Measurements from ENCODE around the gene ACR. TPM values are rescaled to one million over a fixed set of nuclear protein-coding genes. Genes with fewer than 3 reads are reported as not detected.

The ACR gene
- total RNA-seq, 4 donors from 2014 or later: 0.27 to 1.4 TPM; not detected in 2

DNA sequence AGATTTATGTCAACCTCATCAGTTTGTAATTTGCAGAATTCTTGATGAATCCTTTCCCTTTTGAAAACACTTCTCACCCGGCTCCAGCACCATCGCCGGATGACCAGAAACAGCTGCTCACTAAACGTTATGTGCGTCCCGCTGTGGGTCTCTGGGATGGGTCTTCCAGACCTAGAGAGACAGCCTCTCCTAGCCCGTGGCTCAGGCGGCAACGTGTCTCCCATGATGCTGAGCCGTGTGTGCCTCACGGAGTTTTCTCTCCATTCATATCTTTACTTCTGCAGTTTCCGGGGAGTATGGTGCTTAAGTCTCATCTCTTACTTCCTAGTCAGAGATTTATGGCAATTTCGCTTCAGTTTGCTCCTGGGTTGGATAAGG is 25.0 kb upstream of the ACR start:
- no peaks in the 10 kb centered on the region for H3K36me3 ChIP-seq
- no peaks in the 10 kb centered on the region for H3K4me1 ChIP-seq
- TF ChIP-seq, protein P1, sequence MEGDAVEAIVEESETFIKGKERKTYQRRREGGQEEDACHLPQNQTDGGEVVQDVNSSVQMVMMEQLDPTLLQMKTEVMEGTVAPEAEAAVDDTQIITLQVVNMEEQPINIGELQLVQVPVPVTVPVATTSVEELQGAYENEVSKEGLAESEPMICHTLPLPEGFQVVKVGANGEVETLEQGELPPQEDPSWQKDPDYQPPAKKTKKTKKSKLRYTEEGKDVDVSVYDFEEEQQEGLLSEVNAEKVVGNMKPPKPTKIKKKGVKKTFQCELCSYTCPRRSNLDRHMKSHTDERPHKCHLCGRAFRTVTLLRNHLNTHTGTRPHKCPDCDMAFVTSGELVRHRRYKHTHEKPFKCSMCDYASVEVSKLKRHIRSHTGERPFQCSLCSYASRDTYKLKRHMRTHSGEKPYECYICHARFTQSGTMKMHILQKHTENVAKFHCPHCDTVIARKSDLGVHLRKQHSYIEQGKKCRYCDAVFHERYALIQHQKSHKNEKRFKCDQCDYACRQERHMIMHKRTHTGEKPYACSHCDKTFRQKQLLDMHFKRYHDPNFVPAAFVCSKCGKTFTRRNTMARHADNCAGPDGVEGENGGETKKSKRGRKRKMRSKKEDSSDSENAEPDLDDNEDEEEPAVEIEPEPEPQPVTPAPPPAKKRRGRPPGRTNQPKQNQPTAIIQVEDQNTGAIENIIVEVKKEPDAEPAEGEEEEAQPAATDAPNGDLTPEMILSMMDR (IDR thresholded peaks at IDR 0.05): no peak
- TF ChIP-seq POLR2A (IDR thresholded peaks at IDR 0.05): no peak
- H3K27me3 ChIP-seq: no peaks in the 10 kb centered on the region
- DNase-seq: no peak
- no peak overlapping the region for H3K4me3 ChIP-seq (replicated peaks in 1 of 3)
- H3K9me3 ChIP-seq: no peaks in the 10 kb centered on the region
- H3K27ac ChIP-seq: no peak overlapping the region
- intact Hi-C loops (cut with DNase I): no loop called here
- 85 to 92% methylated on average over 13 of the region's 13 CpGs for WGBS, 2 donors

DNA sequence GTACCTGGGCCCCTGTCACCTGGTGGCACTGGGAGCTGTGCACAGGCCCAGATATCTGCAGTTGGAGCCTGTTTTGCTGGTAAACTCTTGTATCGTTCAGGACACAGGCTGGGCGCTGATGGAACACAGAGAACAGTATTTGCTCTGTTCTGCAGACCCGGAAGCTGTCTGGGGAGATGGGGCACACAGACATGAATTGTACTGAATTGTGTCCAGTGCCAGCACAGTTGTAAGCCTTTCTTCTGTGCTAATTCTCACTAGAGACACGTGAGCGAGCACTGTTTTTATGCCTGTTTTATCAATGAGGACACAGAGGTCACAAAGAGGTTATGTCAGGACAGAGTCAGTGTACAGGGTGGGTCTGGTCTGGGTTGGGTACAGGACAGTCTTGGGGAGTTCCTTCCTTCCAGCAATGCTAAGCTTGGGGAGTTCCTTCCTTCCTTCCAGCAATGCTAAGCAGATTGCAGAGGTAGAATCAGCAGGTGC is 24.4 kb upstream of the ACR start:
- Histone ChIP-seq H3K27me3 (no peaks in the 10 kb centered on the region), H3K9me3 (no peaks in the 10 kb centered on the region), H3K4me1 (no peaks in the 10 kb centered on the region), H3K36me3 (no peaks in the 10 kb centered on the region), H3K27ac (no peak overlapping the region), H3K4me3 (replicated peaks in 1 of 3) (no peak overlapping the region)
- DNase-seq: no peak
- intact Hi-C loops (cut with DNase I): no loop called here
- WGBS, 2 donors: 83 to 89% methylated on average over 5 of the region's 5 CpGs
- TF ChIP-seq, protein P1 (IDR thresholded peaks at IDR 0.05): no peak
- TF ChIP-seq POLR2A (IDR thresholded peaks at IDR 0.05): no peak

DNA sequence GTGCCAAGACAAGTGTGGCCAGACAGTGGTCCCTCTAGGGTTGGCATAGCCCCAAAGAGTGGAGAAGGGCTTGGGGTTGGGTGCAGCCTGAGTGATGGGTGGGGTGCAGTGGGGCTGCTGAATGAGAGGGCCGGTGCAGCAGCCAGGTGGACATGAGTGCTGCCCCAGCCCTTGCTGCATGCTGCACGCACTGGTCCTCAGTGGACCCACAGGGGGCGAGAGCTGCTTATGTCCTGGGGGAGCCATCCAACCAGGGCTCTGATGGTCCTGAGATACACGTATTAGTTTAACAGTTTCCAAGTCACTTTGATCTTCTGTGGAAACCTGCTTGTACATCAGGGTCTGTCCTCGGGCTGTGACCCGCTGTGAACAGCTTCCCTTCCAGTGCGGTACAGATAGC is 23.9 kb upstream of the ACR start:
- 89 to 90% methylated on average over 7 of the region's 7 CpGs for WGBS, 2 donors
- intact Hi-C loops (cut with DNase I): no loop called here
- Histone ChIP-seq H3K27me3 (no peaks in the 10 kb centered on the region), H3K36me3 (no peaks in the 10 kb centered on the region), H3K4me3 (replicated peaks in 1 of 3) (no peak overlapping the region), H3K4me1 (no peaks in the 10 kb centered on the region), H3K27ac (no peak overlapping the region), H3K9me3 (no peaks in the 10 kb centered on the region)
- DNase-seq: no peak
- TF ChIP-seq, protein P1 (IDR thresholded peaks at IDR 0.05): no peak
- TF ChIP-seq POLR2A (IDR thresholded peaks at IDR 0.05): no peak

DNA sequence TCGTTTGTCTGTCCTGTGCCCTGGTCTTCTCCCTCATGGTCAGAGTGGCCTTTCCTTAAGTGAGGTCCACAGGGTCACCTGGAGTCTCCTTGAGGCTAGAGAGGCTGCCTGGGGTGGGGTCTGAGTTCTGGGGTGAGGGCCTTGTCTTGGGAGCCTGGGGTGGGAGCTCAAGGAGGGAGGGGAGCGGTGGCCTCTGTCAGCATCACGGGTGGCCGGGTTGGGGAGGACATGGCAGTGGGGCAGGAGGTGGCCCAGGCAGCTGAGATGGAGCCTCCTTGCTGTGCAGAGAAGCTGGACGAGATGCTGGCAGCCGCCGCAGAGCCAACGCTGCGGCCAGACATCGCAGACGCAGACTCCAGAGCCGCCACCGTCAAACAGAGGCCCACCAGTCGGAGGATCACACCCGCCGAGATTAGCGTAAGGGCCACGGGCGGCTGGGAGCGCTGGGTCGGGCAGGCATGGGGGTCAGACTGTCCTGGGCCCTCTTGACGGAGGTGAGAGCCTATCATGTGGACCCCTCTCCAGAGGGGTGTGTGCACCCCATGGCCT is 23.3 kb upstream of the ACR start:
- Histone ChIP-seq H3K9me3 (no peaks in the 10 kb centered on the region), H3K4me3 (replicated peaks in 1 of 3) (no peak overlapping the region), H3K27me3 (no peaks in the 10 kb centered on the region), H3K27ac (no peak overlapping the region), H3K4me1 (no peaks in the 10 kb centered on the region), H3K36me3 (no peaks in the 10 kb centered on the region)
- intact Hi-C loops (cut with DNase I): no loop called here
- TF ChIP-seq, protein P1 (IDR thresholded peaks at IDR 0.05): no peak
- TF ChIP-seq POLR2A (IDR thresholded peaks at IDR 0.05): no peak
- 90 to 91% methylated on average over 4 to 15 of the region's 22 CpGs for WGBS, 2 donors
- no peak for DNase-seq

DNA sequence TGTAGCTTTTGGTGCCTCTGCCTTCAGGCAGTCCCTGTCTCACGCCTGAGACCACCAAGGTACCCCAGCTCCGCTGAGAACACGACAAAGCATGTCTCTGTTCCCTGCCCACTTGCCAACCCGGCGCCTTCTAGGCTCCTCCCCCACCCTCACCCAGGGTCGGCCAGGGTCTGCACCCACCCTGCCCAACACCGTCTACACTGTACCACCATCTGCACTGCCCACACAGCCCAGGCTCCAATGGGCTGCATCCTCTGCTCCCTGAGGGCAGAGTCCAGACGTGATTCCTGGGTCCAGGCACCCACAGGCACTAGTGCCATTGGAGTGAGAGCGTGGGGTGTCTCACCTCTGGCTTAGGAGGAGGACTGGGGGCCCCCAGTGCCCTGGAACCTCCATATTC is 22.8 kb upstream of the ACR start:
- Histone ChIP-seq H3K36me3 (no peaks in the 10 kb centered on the region), H3K4me1 (no peaks in the 10 kb centered on the region), H3K27ac (no peak overlapping the region), H3K4me3 (replicated peaks in 1 of 3) (no peak overlapping the region), H3K9me3 (no peaks in the 10 kb centered on the region), H3K27me3 (no peaks in the 10 kb centered on the region)
- intact Hi-C loops (cut with DNase I): no loop called here
- no peak for DNase-seq
- 90 to 92% methylated on average over 7 to 8 of the region's 9 CpGs for WGBS, 2 donors
- TF ChIP-seq, protein P1 (IDR thresholded peaks at IDR 0.05): no peak
- no peak for TF ChIP-seq POLR2A (IDR thresholded peaks at IDR 0.05)
